ENCODE results near the gene EPHB2.
"Not testable (repeated sequence)": the region's sequence is repeated elsewhere in the genome, so short reads cannot be mapped to it uniquely, and the experiment has no call there.

The EPHB2 gene

GRCh38 chr1:22836850-22837249 lies 126.2 kb downstream of the EPHB2 start:
- no peak for DNase-seq (ENCODE audit: low read depth)

- no peak for DNase-seq (ENCODE audit: low read depth)
Observed at GRCh38 chr1:22837332-22837731, 126.7 kb downstream of the EPHB2 start.

DNA sequence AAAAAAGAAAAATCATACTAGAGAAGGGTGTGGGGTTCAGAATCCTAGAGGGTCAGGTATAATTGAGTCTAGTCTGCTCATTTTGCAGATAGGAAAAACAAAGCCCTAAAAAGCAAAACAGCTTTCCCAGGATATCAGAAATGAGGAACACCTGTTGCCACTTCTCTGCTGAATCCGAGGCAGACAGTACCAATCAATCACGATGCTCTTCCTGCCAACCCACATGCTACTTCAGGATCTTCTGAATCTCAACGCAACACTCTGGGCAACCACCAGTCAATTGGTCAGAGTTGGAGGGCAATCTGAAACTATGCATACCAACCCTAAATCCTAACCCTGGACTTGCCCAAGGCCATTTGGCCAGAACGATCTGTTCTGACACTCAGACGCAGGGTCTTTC lies 128.3 kb downstream of the EPHB2 start:
- no peak for DNase-seq (ENCODE audit: low read depth)

GRCh38 chr1:22839806-22840205 lies 129.2 kb downstream of the EPHB2 start:
- no peak for DNase-seq (ENCODE audit: low read depth)

DNA sequence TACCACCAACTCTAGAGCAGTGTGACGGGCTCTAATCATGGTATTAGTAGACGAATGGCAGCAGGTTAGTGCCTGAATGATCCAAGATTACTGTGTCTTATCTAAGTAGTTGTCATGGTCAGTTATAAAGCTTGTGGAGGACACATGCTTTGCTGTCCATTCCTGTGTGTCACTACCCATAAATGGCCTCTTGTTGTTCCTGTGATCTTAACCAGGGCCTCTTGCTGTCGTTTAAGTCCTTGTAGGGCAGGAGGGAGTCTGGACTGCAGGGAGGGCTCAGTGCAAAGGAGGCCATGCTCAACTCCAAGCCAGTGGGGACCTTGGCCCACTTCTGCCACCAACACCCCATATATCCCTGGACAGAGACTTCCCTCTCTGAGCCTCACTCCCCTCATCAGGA lies 130.5 kb downstream of the EPHB2 start:
- DNase-seq (ENCODE audit: low read depth), result no peak

DNA sequence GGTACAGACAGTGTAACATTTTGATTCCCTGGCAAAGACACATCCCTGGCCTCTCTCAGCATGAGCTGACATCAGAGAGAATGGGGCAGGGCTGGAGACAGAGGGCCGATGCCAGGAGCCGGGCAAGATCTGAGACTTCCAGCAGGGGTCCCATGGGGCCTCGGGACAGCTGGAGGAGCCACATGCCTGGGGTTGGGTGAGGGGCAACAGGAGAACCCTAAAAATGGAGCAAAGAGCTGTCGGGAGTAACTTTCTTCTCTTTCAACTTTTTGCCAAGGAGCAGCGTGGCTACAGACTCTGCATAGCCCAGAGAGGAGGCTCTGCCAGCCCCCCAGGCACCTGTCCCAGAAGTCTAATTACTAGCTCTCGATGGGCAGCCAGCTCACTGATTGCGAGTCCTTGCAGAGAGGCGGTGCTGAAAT lies 131.2 kb downstream of the EPHB2 start:
- no peak for DNase-seq (ENCODE audit: low read depth)

GRCh38 chr1:22843441-22844183 lies 133.0 kb downstream of the EPHB2 start:
- DNase-seq (ENCODE audit: low read depth), result not testable (repeated sequence)

GRCh38 chr1:22844621-22845020 lies 134.0 kb downstream of the EPHB2 start:
- no peak for DNase-seq (ENCODE audit: low read depth)

- no peak for DNase-seq (ENCODE audit: low read depth)
Observed at GRCh38 chr1:22845398-22845935, 134.8 kb downstream of the EPHB2 start.

DNA sequence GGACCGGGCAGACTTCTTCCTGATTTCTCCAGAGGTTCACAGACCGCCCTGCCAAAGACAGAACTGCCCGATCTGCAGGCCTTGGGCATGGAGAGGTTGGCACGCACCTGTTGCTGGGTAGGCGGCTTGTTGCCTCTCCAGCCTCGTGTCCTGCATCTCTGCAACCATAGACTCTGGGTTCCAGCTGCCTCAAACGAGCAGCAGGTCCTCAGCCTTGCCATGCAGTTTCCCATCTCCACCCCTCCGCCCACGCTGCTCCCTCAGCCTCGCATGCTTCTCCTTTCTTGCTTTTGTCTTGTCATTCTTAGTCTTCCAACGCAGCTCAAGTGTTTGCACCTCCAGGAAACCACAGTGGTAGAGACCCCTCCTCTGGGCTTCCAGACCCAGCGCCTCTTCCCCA lies 135.8 kb downstream of the EPHB2 start:
- no peak for DNase-seq (ENCODE audit: low read depth)

- DNase-seq (ENCODE audit: low read depth), result no peak
Observed at GRCh38 chr1:22847249-22847648, 136.6 kb downstream of the EPHB2 start.

DNA sequence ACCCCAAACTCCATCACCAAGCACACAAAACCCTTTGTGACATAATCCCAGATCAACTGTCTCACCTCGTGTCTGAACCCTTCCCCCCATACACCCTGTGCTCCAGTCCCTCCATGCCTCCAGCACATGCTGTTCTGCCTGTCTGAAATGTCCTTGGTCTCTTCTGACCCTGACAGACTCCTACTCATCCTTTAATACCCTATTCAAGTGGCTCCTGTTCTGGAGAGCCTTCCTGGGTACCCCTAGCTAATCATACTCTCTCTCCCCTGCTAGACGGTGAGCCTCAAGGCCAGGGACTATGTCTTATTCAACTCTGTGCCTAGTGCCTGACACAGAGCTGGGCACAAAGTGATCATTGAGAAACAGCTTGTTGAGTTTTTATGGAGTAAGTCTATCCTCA lies 137.1 kb downstream of the EPHB2 start:
- no peak for DNase-seq (ENCODE audit: low read depth)

DNA sequence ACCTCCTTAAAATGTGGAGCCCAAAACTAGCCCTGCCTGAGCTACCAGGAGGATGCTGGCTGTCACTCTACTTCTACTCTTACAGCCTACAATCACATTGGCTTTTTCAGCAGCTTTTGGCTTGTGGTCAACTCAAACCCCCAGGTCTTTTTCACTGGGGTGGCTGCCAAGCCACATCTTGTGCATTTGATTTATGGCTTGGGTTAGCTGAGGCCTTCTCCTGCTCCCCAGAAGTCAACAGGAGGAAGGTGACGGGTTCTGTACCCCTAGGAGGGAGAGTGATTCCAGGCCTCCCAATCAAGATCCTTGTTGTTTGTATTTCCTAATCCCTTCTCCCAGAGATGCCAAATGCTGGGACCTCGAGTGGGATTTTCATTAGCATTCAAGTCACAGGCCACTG lies 137.8 kb downstream of the EPHB2 start:
- no peak for DNase-seq (ENCODE audit: low read depth)

DNA sequence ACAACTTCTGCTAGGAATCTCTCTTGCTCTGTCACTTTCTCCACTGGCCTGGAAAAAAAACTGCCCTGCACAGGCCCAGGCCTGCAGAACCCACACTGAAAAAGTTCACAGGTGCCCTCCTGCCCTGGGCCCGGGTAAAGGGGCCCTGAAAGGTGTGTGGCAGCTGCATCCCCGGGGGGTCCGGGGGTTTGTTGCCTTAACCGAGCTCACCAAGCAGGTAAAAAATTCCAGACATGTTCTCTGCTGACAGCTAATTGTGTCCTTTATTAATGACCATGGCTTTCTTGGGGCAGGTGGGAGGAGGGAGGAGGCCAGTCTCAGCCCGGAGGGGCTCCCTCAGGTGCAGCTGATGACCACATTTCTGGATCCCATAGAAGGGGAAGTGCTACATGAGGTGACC lies 139.1 kb downstream of the EPHB2 start:
- DNase-seq (ENCODE audit: low read depth), result no peak

- DNase-seq (ENCODE audit: low read depth), result no peak
Observed at GRCh38 chr1:22850281-22850680, 139.6 kb downstream of the EPHB2 start.

- no peak for DNase-seq (ENCODE audit: low read depth)
Observed at GRCh38 chr1:22850681-22851080, 140.0 kb downstream of the EPHB2 start.

DNA sequence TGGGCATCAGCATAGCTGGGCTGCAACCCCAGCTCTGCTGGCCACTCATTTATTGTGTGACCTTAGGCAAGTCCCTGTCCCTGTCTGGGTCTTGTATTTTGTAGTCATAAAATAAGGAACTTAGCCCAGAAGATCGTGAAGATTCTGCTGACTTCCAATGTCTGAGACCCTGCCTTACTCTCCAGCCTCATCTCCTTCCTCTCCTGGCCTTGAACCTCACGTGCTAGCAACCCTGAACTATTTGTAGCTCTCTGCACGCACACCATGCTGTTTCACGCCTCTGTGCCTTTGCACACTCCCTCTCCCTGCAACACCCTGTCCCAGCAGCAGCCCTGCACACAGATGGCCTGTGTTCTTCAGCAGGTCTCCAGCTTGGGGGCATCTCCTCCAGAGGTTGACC lies 140.9 kb downstream of the EPHB2 start:
- DNase-seq (ENCODE audit: low read depth), result no peak

GRCh38 chr1:22852144-22852655 lies 141.6 kb downstream of the EPHB2 start:
- no peak for DNase-seq (ENCODE audit: low read depth)

- DNase-seq (ENCODE audit: low read depth), result no peak
Observed at GRCh38 chr1:22853651-22854185, 143.1 kb downstream of the EPHB2 start.

- DNase-seq (ENCODE audit: low read depth), result no peak
Observed at GRCh38 chr1:22854688-22855565, 144.3 kb downstream of the EPHB2 start.

DNA sequence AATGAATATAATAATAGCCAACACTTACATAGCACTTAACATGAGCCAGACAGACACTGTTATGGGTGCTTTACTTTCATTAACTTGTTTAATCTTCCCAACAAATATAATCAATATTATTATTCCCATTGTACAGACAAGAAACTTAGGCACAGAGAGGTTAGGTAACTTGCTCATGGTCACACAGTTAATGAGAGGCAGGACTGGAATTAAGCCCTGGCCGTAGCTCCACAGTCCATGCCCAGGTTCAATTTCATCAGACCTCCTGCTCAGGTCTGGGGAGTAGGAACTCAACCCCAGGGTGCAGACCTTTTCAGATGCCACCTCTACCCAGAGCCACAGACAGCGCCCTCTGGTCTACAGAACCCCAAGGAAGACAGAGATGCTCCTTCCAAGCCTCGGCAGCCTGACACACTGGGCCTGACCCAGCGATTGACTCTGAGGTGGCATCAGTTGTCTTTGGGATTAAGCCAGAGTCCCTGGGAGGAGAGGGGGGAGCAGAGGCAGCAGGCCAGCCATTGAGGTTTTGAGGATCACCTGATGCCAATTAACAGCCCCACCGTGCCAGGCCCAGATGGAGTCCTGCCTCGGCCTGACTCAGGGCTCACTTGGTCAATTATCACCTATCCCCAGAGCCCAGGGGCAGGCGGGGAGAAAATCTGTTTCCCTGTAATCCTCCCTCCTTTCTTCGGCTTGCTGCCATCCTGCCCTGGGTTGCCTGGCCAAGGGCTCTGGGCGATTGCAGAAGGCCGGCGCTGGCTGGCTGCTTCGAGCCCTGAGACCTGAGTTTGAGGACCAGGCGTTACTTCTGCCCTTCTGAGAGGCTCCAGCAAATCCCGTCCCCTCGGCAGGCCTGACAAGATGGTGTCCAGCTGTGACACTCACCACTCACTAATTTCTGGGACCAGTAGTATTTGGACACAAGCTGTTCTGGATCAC lies 145.3 kb downstream of the EPHB2 start:
- no peak for DNase-seq (ENCODE audit: low read depth)
